Karpas-422 (cell line): ENCODE measurements around the gene ROGDI. TPM values are rescaled to one million over a fixed set of nuclear protein-coding genes. Genes with fewer than 3 reads are reported as not detected.

Experiments
- DNase-seq: peaks from one replicate; pipeline ENCODE4 v3.0.0-alpha.2; 2015
- H2AFZ ChIP-seq: fragments of 200-600 bp; sonication (generic); 2 replicates; pipeline ENCODE4 v1.6.1; 2014; ENCODE audit warnings: antibody characterized with exemption, low read length, mixed read lengths
- H3K27ac ChIP-seq: fragments of 200-600 bp; sonication (generic); 2 replicates; pipeline ENCODE4 v1.5.1; 2014; ENCODE audit warnings: mild to moderate bottlenecking, low read length, moderate library complexity
- H3K27me3 ChIP-seq: fragments of 200-600 bp; sonication (generic); 2 replicates; pipeline ENCODE4 v1.6.1; 2014; ENCODE audit warnings: low read length, mixed read lengths
- H3K36me3 ChIP-seq: fragments of 200-600 bp; sonication (generic); 2 replicates; pipeline ENCODE4 v1.6.1; 2014; ENCODE audit warnings: low read length, mixed read lengths; ENCODE audit not compliant: insufficient read depth
- H3K4me1 ChIP-seq: fragments of 200-600 bp; sonication (generic); 2 replicates; pipeline ENCODE4 v1.6.1; 2014; ENCODE audit warnings: mild to moderate bottlenecking, low read length, mixed read lengths
- H3K4me2 ChIP-seq: fragments of 200-600 bp; sonication (generic); 2 replicates; pipeline ENCODE4 v1.6.1; 2014; ENCODE audit warnings: low read length, low read depth, mild to moderate bottlenecking; ENCODE audit not compliant: poor library complexity, severe bottlenecking
- H3K4me3 ChIP-seq: fragments of 200-600 bp; sonication (generic); 2 replicates; pipeline ENCODE4 v1.5.1; 2014; ENCODE audit warnings: mild to moderate bottlenecking, antibody characterized with exemption, low read length, mixed read lengths
- H3K79me2 ChIP-seq: fragments of 200-600 bp; sonication (generic); 2 replicates; pipeline ENCODE4 v1.6.1; 2014; ENCODE audit warnings: mild to moderate bottlenecking, low read length, mixed read lengths
- H3K9ac ChIP-seq: fragments of 200-600 bp; sonication (generic); 2 replicates; pipeline ENCODE4 v1.6.0; 2014; ENCODE audit warnings: low read length
- H3K9me2 ChIP-seq: fragments of 200-600 bp; sonication (generic), shearing (Covaris generic); replicated peaks from 2 replicates; pipeline ENCODE4 v1.6.0; 2014; ENCODE audit warnings: mild to moderate bottlenecking, low read length, moderate library complexity; ENCODE audit not compliant: insufficient read depth
- H3K9me3 ChIP-seq: fragments of 300-700, 200-600 bp; sonication (generic); 2 replicates; pipeline ENCODE4 v1.6.1; 2014; ENCODE audit warnings: low read length, mixed read lengths
- H4K20me1 ChIP-seq: fragments of 200-600 bp; sonication (generic); 2 replicates; pipeline ENCODE4 v1.6.1; 2014; ENCODE audit warnings: mild to moderate bottlenecking, antibody characterized with exemption, low read length, low read depth; ENCODE audit not compliant: insufficient read depth
- total RNA-seq: library from RNA; depleted of rRNA; stranded (reverse); fragments of >200 nt; shearing (Covaris generic); gene quantifications from 2 replicates; pipeline ENCODE4 v1.2.3, GENCODE V29; 2014; ENCODE audit warnings: low replicate concordance

The ROGDI gene
- total RNA-seq, 1 experiment from 2014 or later: 9.4 TPM

DNA sequence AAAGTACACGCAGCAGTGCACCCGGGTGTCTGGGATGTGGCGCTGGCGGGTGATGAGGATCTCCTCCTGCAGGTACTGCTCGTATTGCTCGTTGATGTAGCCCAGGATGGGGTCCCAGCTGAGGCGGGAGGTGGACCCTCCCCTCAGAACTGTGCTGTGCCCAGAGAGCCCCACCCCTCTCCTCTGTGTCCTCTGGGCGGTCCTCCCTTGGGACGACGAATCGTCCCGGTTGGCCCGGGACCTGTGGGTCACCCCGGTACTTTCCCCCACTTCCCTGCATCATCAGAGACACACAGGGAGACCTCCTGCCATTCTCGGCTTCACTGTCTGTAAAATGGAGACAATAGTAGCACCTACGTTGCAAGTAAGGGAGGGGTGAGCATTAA, 18.5 kb downstream of the ROGDI start:
- no peaks in the 10 kb centered on the region for H3K9me2 ChIP-seq
- H2AFZ ChIP-seq: no peak overlapping the region
- H3K27ac ChIP-seq: no peak overlapping the region
- no peaks in the 10 kb centered on the region for H3K9me3 ChIP-seq
- H3K27me3 ChIP-seq: no peaks in the 10 kb centered on the region
- H3K36me3 ChIP-seq: no peaks in the 10 kb centered on the region
- no peak overlapping the region for H3K4me3 ChIP-seq
- no peaks in the 10 kb centered on the region for H3K79me2 ChIP-seq
- H3K4me2 ChIP-seq: no peak overlapping the region
- DNase-seq: no peak
- no peak overlapping the region for H3K9ac ChIP-seq
- no peaks in the 10 kb centered on the region for H3K4me1 ChIP-seq
- H4K20me1 ChIP-seq: no peaks in the 10 kb centered on the region

- Histone ChIP-seq H3K4me3 (no peak overlapping the region), H3K9me3 (no peaks in the 10 kb centered on the region), H3K27me3 (no peaks in the 10 kb centered on the region), H3K36me3 (no peaks in the 10 kb centered on the region), H4K20me1 (no peaks in the 10 kb centered on the region), H3K27ac (no peak overlapping the region), H3K9ac (no peak overlapping the region), H2AFZ (no peak overlapping the region), H3K79me2 (no peaks in the 10 kb centered on the region), H3K9me2 (no peaks in the 10 kb centered on the region), H3K4me2 (no peak overlapping the region), H3K4me1 (no peaks in the 10 kb centered on the region)
- DNase-seq: no peak
Measured at GRCh38 chr16:4783251-4783950, 19.0 kb downstream of the ROGDI start.

- Histone ChIP-seq H3K27ac (no peak overlapping the region), H3K36me3 (no peaks in the 10 kb centered on the region), H3K27me3 (no peaks in the 10 kb centered on the region), H2AFZ (no peak overlapping the region), H3K9me3 (no peaks in the 10 kb centered on the region), H4K20me1 (no peaks in the 10 kb centered on the region), H3K9ac (no peak overlapping the region), H3K9me2 (no peaks in the 10 kb centered on the region), H3K79me2 (no peaks in the 10 kb centered on the region), H3K4me3 (no peak overlapping the region), H3K4me1 (no peaks in the 10 kb centered on the region), H3K4me2 (no peak overlapping the region)
- DNase-seq: no peak
Measured at GRCh38 chr16:4780235-4780634, 22.2 kb downstream of the ROGDI start.

- Histone ChIP-seq H3K36me3 (no peaks in the 10 kb centered on the region), H3K27ac (no peak overlapping the region), H3K9me3 (no peaks in the 10 kb centered on the region), H2AFZ (no peak overlapping the region), H3K27me3 (no peaks in the 10 kb centered on the region), H3K4me3 (no peak overlapping the region), H3K4me2 (no peak overlapping the region), H3K9ac (no peak overlapping the region), H3K9me2 (no peaks in the 10 kb centered on the region), H4K20me1 (no peaks in the 10 kb centered on the region), H3K79me2 (no peaks in the 10 kb centered on the region), H3K4me1 (no peaks in the 10 kb centered on the region)
- DNase-seq: no peak
Measured at GRCh38 chr16:4778050-4778392, 24.4 kb downstream of the ROGDI start.

DNA sequence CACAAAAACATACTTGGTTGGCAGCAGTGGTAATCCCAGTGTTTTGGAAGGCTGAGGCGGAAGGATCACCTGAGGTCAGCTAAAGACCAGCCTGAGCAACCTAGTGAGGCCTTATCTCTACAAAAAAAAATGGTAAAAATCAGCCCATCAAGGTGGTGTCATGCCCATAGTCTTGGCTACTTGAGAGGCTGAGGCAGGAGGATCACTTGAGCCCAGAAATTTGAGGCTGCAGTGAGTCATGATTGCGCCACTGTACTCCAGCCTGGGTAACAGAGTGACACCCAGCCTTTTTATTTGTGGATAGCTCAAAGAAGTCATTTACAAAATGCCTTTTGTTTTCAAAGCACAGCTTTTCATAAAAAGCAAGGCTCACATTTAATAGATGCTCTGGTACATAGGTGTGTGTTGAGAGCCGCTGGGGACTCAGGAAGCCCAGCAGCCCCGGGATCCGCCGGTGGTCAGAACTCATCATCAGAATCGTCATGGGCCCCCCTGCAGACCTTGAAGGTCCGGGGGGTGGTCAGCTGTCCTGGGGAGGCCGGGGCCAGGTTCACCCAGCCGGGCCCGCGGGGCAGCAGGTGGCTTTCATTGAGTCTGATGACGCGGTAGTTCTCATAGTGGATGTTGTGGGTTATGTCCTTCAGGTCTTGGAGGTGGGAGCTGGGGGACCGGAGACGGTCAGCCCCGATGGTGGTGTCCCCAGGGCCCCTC, 24.9 kb downstream of the ROGDI start:
- H3K4me1 ChIP-seq: no peaks in the 10 kb centered on the region
- H2AFZ ChIP-seq: no peak overlapping the region
- H3K9me2 ChIP-seq: no peaks in the 10 kb centered on the region
- no peaks in the 10 kb centered on the region for H4K20me1 ChIP-seq
- H3K27ac ChIP-seq: no peak overlapping the region
- H3K36me3 ChIP-seq: no peaks in the 10 kb centered on the region
- no peak for DNase-seq
- H3K9ac ChIP-seq: no peak overlapping the region
- no peaks in the 10 kb centered on the region for H3K79me2 ChIP-seq
- H3K9me3 ChIP-seq: no peaks in the 10 kb centered on the region
- H3K4me3 ChIP-seq: no peak overlapping the region
- H3K27me3 ChIP-seq: no peaks in the 10 kb centered on the region
- no peak overlapping the region for H3K4me2 ChIP-seq

DNA sequence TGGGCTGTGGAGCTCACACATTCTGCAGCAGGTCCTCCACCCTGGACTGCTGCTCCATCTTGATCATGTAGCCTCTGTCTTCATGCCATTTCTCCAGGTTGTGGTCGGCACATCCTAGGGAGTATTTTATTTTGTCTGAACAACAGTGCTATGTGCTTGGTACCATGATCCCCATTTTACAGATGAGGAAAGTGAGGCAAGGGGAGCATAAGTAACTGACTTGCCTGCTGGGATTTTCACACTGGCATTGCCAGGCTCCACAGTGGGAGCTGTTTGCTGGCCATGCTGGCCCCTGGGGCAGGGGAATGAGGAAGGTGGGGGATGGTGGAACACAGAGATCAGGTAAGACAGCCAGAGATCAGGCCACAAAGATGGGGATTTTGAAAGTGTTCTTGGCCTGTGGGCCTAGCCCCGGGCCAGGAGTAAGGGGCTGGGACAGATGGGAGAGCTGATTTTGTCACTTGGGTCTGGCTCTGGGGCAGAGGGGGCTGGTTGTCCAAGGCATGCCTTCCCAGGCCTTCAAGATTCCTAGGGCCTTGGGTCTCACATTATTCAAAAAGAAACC, 26.2 kb downstream of the ROGDI start:
- H3K4me1 ChIP-seq: no peaks in the 10 kb centered on the region
- H4K20me1 ChIP-seq: no peaks in the 10 kb centered on the region
- H3K9me2 ChIP-seq: no peaks in the 10 kb centered on the region
- no peaks in the 10 kb centered on the region for H3K36me3 ChIP-seq
- no peak for DNase-seq
- H3K4me2 ChIP-seq: no peak overlapping the region
- H3K4me3 ChIP-seq: no peak overlapping the region
- no peak overlapping the region for H3K9ac ChIP-seq
- no peaks in the 10 kb centered on the region for H3K27me3 ChIP-seq
- no peaks in the 10 kb centered on the region for H3K79me2 ChIP-seq
- no peak overlapping the region for H2AFZ ChIP-seq
- no peaks in the 10 kb centered on the region for H3K9me3 ChIP-seq
- no peak overlapping the region for H3K27ac ChIP-seq

DNA sequence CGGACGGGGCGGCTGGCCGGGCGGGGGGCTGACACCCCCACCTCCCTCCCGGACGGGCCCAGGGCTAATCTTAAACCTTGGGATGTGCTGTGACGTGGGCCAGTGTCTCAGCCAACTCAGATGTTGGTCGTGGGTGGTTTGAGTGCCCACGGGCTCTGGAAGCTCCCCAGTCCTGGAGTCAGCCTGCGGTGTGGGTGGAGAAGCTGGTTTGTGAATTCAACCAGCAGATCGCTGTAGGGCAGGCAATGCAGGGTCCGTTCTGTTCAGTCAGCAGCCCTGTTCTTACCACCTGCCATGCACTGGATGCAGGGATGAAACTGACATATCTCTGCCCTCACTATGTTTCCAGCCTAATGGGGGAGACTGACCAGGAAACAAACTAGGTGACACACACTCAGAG, 27.4 kb downstream of the ROGDI start:
- Histone ChIP-seq H3K9ac (no peak overlapping the region), H3K4me2 (no peak overlapping the region), H2AFZ (no peak overlapping the region)

GRCh38 chr16:4772351-4772750, 30.1 kb downstream of the ROGDI start:
- Histone ChIP-seq H3K27me3 (no peaks in the 10 kb centered on the region), H3K9me2 (no peaks in the 10 kb centered on the region), H3K36me3 (no peaks in the 10 kb centered on the region), H2AFZ (no peak overlapping the region), H3K9me3 (no peaks in the 10 kb centered on the region), H3K4me2 (no peak overlapping the region), H4K20me1 (no peaks in the 10 kb centered on the region), H3K9ac (no peak overlapping the region), H3K4me3 (no peak overlapping the region), H3K4me1 (peaks cover 15% of the 10 kb centered on the region), H3K79me2 (no peaks in the 10 kb centered on the region), H3K27ac (no peak overlapping the region)
- DNase-seq: no peak

More for the DNA sequence above, 27.4 kb downstream of the ROGDI start:
- Histone ChIP-seq H3K9me2 (no peaks in the 10 kb centered on the region), H3K4me3 (no peak overlapping the region), H3K9me3 (no peaks in the 10 kb centered on the region), H3K27me3 (no peaks in the 10 kb centered on the region), H3K36me3 (no peaks in the 10 kb centered on the region), H4K20me1 (no peaks in the 10 kb centered on the region), H3K4me1 (no peaks in the 10 kb centered on the region), H3K27ac (no peak overlapping the region), H3K79me2 (no peaks in the 10 kb centered on the region)
- DNase-seq: no peak
